Globus pallidus (tissue), 1 donor: ENCODE data around the gene LILRA6.

Source experiments
- DNase-seq: peaks from one replicate; pipeline ENCODE4 v3.0.0-alpha.2; 2015; ENCODE audit warnings: low spot score

Gene LILRA6

DNA sequence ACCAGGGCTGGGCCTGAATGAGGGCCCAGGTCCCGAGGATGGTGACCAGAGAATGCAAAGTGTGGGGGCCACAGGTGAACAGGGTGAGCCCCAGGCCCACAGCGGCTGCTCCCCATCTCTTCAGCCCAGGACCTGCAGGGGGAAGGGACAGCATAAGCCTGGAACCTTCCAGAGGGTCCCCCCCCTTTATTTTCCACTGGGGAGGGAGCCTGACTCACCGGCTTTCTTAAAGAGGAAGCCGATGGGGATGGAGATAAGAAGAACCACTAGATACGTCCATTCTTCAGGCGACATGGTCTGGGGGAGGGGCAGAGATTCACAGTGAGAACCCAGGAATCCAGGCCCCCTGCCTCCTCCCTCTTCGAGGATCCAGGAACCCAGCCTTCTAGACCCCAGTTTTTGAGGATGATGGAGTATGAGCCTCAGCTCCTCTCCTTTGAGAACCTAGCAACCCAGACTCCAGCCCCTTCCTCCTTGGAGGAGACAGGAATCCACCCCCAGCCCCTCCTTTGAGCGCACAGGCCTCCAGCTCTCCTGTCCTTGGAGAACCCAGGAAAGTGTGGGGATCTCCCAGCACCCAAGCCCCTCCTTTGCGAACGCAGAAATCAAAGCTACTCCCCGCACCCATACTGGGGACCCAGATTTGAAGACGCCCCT is 54.2 kb downstream of the LILRA6 start:
- DNase-seq: no peak

DNA sequence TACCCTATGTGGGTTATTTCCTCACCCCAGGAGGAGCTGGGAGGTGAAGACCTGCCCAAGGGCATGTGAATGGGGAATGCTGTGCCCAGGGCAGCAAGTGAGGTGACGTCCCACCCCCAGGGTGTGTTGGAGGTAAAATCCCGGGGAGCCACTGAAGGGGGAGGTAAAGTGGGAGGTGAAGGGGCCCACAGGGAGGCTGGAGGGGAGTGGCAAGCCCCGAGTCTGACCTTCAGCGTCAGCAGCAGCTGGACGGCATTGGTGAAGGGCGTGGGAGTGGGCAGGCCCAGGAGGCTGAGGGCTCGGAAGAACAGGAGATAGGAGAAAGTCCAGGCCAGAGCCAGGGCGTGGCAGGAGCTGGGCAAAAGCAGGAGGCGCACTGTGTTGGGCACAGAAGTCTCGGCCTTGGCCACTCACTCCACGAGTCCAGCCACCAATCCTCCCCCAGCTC is 55.6 kb downstream of the LILRA6 start:
- no peak for DNase-seq
